HG03469 (cell line): Measurements from ENCODE around the gene FGF21.
"Not testable (repeated sequence)": the region's sequence is repeated elsewhere in the genome, so short reads cannot be mapped to it uniquely, and the experiment has no call there.

ENCODE experiments used
- ATAC-seq: cut with Tn5 transposase; IDR thresholded peaks from one replicate; pipeline ENCODE4 v1.9.1; 2021; ENCODE audit warnings: mild to moderate bottlenecking, moderate library complexity, moderate number of reproducible peaks; ENCODE audit not compliant: unreplicated experiment

Gene FGF21

GRCh38 chr19:48751845-48752495, 3.4 kb upstream of the FGF21 start:
- ATAC-seq, result no peak

GRCh38 chr19:48752496-48753365, 2.6 kb upstream of the FGF21 start, which contains the start of gene FUT1:
TSS of gene FUT1 (minus strand) at chr19:48752641. CDS start at chr19:48751281, 1,360 bp downstream.
- no peak for ATAC-seq

- ATAC-seq, result no peak
Measured at GRCh38 chr19:48755787-48756186, 463 bp downstream of the FGF21 start.

- no peak for ATAC-seq
Measured at GRCh38 chr19:48756212-48756611, 888 bp downstream of the FGF21 start.

GRCh38 chr19:48756686-48757085, 1.4 kb downstream of the FGF21 start:
- ATAC-seq, result no peak

- ATAC-seq, result no peak
Measured at GRCh38 chr19:48757089-48757675, 1.9 kb downstream of the FGF21 start.

GRCh38 chr19:48757741-48758144, 2.4 kb downstream of the FGF21 start:
- no peak for ATAC-seq

GRCh38 chr19:48760504-48761205, 5.3 kb downstream of the FGF21 start:
- no peak for ATAC-seq

- ATAC-seq, result not testable (repeated sequence)
Measured at GRCh38 chr19:48765816-48766215, 10.5 kb downstream of the FGF21 start.

GRCh38 chr19:48768171-48768753, 12.9 kb downstream of the FGF21 start:
- ATAC-seq, result not testable (repeated sequence)

GRCh38 chr19:48768994-48769713, 13.8 kb downstream of the FGF21 start:
- ATAC-seq, result no peak

GRCh38 chr19:48770266-48770665, 14.9 kb downstream of the FGF21 start:
- ATAC-seq, result no peak

- no peak for ATAC-seq
Measured at GRCh38 chr19:48770734-48771472, 15.6 kb downstream of the FGF21 start.

GRCh38 chr19:48772503-48772953, 17.2 kb downstream of the FGF21 start:
- no peak for ATAC-seq

GRCh38 chr19:48777139-48777538, 21.8 kb downstream of the FGF21 start:
- ATAC-seq, result no peak

GRCh38 chr19:48777720-48778119, 22.4 kb downstream of the FGF21 start:
- ATAC-seq, result no peak

- no peak for ATAC-seq
Measured at GRCh38 chr19:48779636-48780035, 24.3 kb downstream of the FGF21 start.

GRCh38 chr19:48780631-48781391, 25.5 kb downstream of the FGF21 start:
- ATAC-seq, result no peak

- ATAC-seq, result no peak
Measured at GRCh38 chr19:48784527-48784926, 29.2 kb downstream of the FGF21 start.
